Natural killer cell treated with Interleukin-12 subunit alpha and Interleukin-12 subunit beta and Interleukin-15 and Interleukin-18, amount 100 ng/mL, for 72 hours (primary cell): ENCODE data around the gene SATB2. TPM values are rescaled to one million over a fixed set of nuclear protein-coding genes. Genes with fewer than 3 reads are reported as not detected.

Experiments
- ATAC-seq, 2 donors: fragments of 150-1000 bp; cut with Tn5 transposase in 1 of 2; sonication (Bioruptor Pico), chemical (Tn5 transposase) in 1 of 2; 2 replicates each; pipeline ENCODE4 v1.10.0; 2021
- DNase-seq: peaks from one replicate; pipeline ENCODE4 v3.0.0; 2022; ENCODE audit warnings: low spot score
- H3K27ac Mint-ChIP-seq, 2 donors: 1 replicate in 1 of 2; 2 replicates in 1 of 2; pipeline ENCODE4 v1.8.0; 2022; ENCODE audit warnings: mixed read lengths in 2 of 2, mild to moderate bottlenecking in 1 of 2, moderate library complexity in 1 of 2
- H3K27me3 Mint-ChIP-seq, 2 donors: 1 replicate in 1 of 2; 2 replicates in 1 of 2; pipeline ENCODE4 v1.8.0; 2022; ENCODE audit warnings: mixed read lengths in 2 of 2
- H3K36me3 Mint-ChIP-seq: one replicate; pipeline ENCODE4 v1.8.0; 2022; ENCODE audit warnings: mixed read lengths
- H3K4me1 Mint-ChIP-seq, 2 donors: 1 replicate in 1 of 2; 2 replicates in 1 of 2; pipeline ENCODE4 v1.8.0; 2022; ENCODE audit warnings: low read depth in 2 of 2, mixed read lengths in 2 of 2, mild to moderate bottlenecking in 1 of 2
- H3K4me3 Mint-ChIP-seq: one replicate; pipeline ENCODE4 v1.8.0; 2022; ENCODE audit warnings: mixed read lengths
- H3K9me3 Mint-ChIP-seq: 2 replicates; pipeline ENCODE4 v1.8.0; 2022; ENCODE audit warnings: mixed read lengths
- total RNA-seq, 2 donors: library from RNA; stranded (reverse); gene quantifications; one replicate each; pipeline ENCODE4 v1.2.3, GENCODE V29; 2022

Gene SATB2
- total RNA-seq, 2 donors from 2014 or later, result 0.71 to 1.5 TPM

- no peaks in the 10 kb centered on the region for H3K9me3 Mint-ChIP-seq
- H3K36me3 Mint-ChIP-seq, result no peaks in the 10 kb centered on the region
- H3K4me1 Mint-ChIP-seq, result peaks cover 12 to 18% of the 10 kb centered on the region in 2 donors
- no peak for ATAC-seq
- peaks cover 21 to 27% of the 10 kb centered on the region in 2 donors for H3K27me3 Mint-ChIP-seq
- no peak for DNase-seq
- no peak overlapping the region for H3K4me3 Mint-ChIP-seq
- no peak overlapping the region for H3K27ac Mint-ChIP-seq
These were observed 2.6 kb downstream of the SATB2 start for GRCh38 chr2:199455210-199455544.

- Mint-ChIP-seq H3K36me3 (no peaks in the 10 kb centered on the region), H3K4me1 (peaks cover 4 to 9% of the 10 kb centered on the region in 2 donors), H3K27ac (no peak overlapping the region), H3K4me3 (no peak overlapping the region), H3K27me3 (peaks cover 15 to 19% of the 10 kb centered on the region in 2 donors), H3K9me3 (no peaks in the 10 kb centered on the region)
- ATAC-seq, result no peak
- DNase-seq, result no peak
These were observed 4.8 kb downstream of the SATB2 start for GRCh38 chr2:199452991-199453379.

DNA sequence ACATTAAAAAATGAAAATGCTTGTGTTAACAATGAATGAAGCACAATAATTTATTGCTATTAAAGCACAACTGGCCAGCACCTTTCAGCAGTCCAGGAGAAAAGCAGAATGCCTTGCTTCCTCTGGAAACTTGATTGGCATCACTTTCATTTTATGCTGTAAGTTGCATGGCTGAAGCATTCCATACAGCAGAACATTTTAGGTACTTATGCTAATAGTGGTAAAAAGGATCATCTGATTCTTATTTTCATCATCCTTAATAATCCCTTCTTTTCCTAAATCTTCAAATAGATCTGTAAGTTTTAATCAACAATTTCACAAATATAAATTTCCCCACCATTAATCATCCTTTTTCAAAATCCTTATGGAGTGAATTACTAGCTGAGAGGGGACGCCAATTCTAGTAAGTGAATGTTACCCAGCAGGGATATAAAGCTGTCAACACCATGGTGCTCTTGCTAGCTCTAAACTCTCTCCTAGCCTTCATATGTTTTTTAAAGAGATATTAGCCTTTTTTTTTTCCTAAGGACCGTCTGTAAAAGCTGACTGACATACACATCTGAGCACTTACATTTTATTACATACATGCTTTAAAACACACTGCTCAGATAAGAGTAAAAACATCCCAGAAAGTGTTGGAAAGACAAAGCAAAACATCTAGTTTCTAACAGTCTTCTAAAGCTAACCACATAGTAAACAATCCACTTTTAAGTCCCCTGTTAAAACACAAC, 5.3 kb downstream of the SATB2 start:
- Mint-ChIP-seq H3K4me1 (peaks cover 3% of the 10 kb centered on the region in 2 donors), H3K4me3 (no peak overlapping the region), H3K27me3 (peaks cover 15 to 18% of the 10 kb centered on the region in 2 donors), H3K9me3 (no peaks in the 10 kb centered on the region), H3K27ac (no peak overlapping the region), H3K36me3 (no peaks in the 10 kb centered on the region)
- ATAC-seq (no peak), DNase-seq (no peak)

GRCh38 chr2:199449956-199450355, 7.8 kb downstream of the SATB2 start:
- no peaks in the 10 kb centered on the region for H3K4me1 Mint-ChIP-seq
- DNase-seq, result no peak
- H3K27ac Mint-ChIP-seq, result no peak overlapping the region
- no peaks in the 10 kb centered on the region for H3K36me3 Mint-ChIP-seq
- H3K27me3 Mint-ChIP-seq, result peaks cover 13 to 15% of the 10 kb centered on the region in 2 donors
- ATAC-seq, result no peak
- H3K9me3 Mint-ChIP-seq, result no peaks in the 10 kb centered on the region
- H3K4me3 Mint-ChIP-seq, result no peak overlapping the region

DNA sequence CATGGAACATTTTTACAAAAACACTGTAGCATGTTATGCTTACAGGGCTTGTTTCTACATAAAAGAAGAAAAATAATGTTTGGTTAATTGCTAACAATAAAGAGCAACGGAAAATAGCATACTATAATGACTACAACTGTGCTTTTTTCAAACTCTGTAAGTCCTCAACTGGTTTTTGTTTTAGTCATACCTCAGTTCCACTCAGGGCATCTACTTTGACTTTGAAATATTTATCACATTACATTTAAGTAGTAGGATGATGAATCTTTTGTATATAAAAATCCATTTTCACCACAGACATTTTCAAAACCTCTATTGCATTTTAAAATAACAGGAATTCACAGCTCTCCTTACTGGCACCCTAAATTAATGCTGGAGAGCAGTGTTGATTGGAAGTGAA, 8.3 kb downstream of the SATB2 start:
- no peaks in the 10 kb centered on the region for H3K4me1 Mint-ChIP-seq
- H3K9me3 Mint-ChIP-seq, result no peaks in the 10 kb centered on the region
- peaks cover 12 to 14% of the 10 kb centered on the region in 2 donors for H3K27me3 Mint-ChIP-seq

GRCh38 chr2:199446996-199447576, 10.7 kb downstream of the SATB2 start:
- no peaks in the 10 kb centered on the region for H3K9me3 Mint-ChIP-seq
- H3K27ac Mint-ChIP-seq, result no peak overlapping the region
- H3K36me3 Mint-ChIP-seq, result no peaks in the 10 kb centered on the region
- DNase-seq (no peak), ATAC-seq (no peak)
- no peak overlapping the region for H3K4me3 Mint-ChIP-seq
- peaks cover 11 to 20% of the 10 kb centered on the region in 2 donors for H3K27me3 Mint-ChIP-seq
- no peaks in the 10 kb centered on the region for H3K4me1 Mint-ChIP-seq

More for the DNA sequence above, 8.3 kb downstream of the SATB2 start:
- Mint-ChIP-seq H3K4me3 (no peak overlapping the region), H3K27ac (no peak overlapping the region), H3K36me3 (no peaks in the 10 kb centered on the region)
- DNase-seq (no peak), ATAC-seq (no peak)

- no peak for ATAC-seq
- Mint-ChIP-seq H3K27me3 (peaks cover 7 to 20% of the 10 kb centered on the region in 2 donors), H3K36me3 (no peaks in the 10 kb centered on the region), H3K4me3 (no peak overlapping the region), H3K9me3 (no peaks in the 10 kb centered on the region), H3K27ac (no peak overlapping the region), H3K4me1 (no peaks in the 10 kb centered on the region)
- no peak for DNase-seq
These were observed 13.0 kb downstream of the SATB2 start for GRCh38 chr2:199444749-199445148.

- no peaks in the 10 kb centered on the region for H3K36me3 Mint-ChIP-seq
- no peaks in the 10 kb centered on the region for H3K4me1 Mint-ChIP-seq
- H3K4me3 Mint-ChIP-seq, result no peak overlapping the region
- ATAC-seq (no peak), DNase-seq (no peak)
- no peaks in the 10 kb centered on the region for H3K9me3 Mint-ChIP-seq
- H3K27me3 Mint-ChIP-seq, result peaks cover 9 to 20% of the 10 kb centered on the region in 2 donors
- no peak overlapping the region for H3K27ac Mint-ChIP-seq
These were observed 14.1 kb downstream of the SATB2 start for GRCh38 chr2:199443589-199444130.

- no peaks in the 10 kb centered on the region for H3K4me1 Mint-ChIP-seq
- ATAC-seq (no peak), DNase-seq (no peak)
- peaks cover 9 to 20% of the 10 kb centered on the region in 2 donors for H3K27me3 Mint-ChIP-seq
- H3K36me3 Mint-ChIP-seq, result no peaks in the 10 kb centered on the region
- H3K27ac Mint-ChIP-seq, result no peak overlapping the region
- no peak overlapping the region for H3K4me3 Mint-ChIP-seq
- H3K9me3 Mint-ChIP-seq, result no peaks in the 10 kb centered on the region
These were observed 15.6 kb downstream of the SATB2 start for GRCh38 chr2:199442173-199442572.

DNA sequence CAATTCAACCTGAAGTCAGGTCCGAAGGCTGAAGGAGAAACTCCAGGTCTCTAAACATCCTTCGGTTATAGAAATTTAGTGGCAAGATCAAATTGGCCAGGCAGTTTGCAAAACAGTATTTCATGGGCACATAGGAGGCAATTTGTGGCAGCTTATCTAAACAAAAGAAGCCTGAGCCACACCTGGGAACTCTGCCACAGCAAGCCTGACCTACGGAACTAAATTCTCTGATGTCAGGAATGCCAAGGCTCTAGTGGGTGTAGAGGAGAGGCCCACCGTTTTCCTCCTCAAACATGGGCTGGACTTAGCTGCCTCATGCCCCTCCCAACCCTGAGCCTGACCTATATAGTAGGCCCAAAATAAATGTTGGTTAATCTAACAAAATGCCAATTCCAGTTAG, 16.0 kb downstream of the SATB2 start:
- ATAC-seq, result no peak
- DNase-seq, result no peak
- Mint-ChIP-seq H3K4me1 (no peaks in the 10 kb centered on the region), H3K27ac (no peak overlapping the region), H3K27me3 (peaks cover 9 to 22% of the 10 kb centered on the region in 2 donors), H3K4me3 (no peak overlapping the region), H3K9me3 (no peaks in the 10 kb centered on the region), H3K36me3 (no peaks in the 10 kb centered on the region)

DNA sequence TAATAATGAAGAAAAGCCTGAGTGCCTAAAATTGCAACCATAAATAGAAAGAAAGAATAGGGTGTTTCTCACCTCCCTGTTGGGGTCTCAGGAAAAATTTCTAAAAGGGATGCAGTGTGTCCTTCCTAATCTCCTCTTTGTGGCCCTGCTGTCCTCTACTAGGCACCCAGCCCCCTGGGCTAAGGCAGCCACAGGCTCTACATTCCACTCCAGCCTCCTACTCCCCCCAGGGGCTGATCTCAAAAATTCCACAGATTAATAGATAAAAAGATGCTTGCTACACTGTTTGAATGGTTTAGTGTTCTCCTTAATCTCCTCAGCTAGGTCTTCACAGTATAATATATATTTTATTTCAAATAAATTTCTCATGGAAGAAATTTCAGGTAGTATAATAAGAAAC, 17.6 kb downstream of the SATB2 start:
- ATAC-seq (no peak), DNase-seq (no peak)
- H3K36me3 Mint-ChIP-seq, result no peaks in the 10 kb centered on the region
- no peaks in the 10 kb centered on the region for H3K9me3 Mint-ChIP-seq
- H3K4me3 Mint-ChIP-seq, result no peak overlapping the region
- peaks cover 9 to 22% of the 10 kb centered on the region in 2 donors for H3K27me3 Mint-ChIP-seq
- H3K27ac Mint-ChIP-seq, result no peak overlapping the region
- H3K4me1 Mint-ChIP-seq, result no peaks in the 10 kb centered on the region

- Mint-ChIP-seq H3K36me3 (no peaks in the 10 kb centered on the region), H3K4me3 (no peak overlapping the region), H3K4me1 (no peaks in the 10 kb centered on the region), H3K9me3 (no peaks in the 10 kb centered on the region), H3K27ac (no peak overlapping the region), H3K27me3 (peaks cover 9 to 19% of the 10 kb centered on the region in 2 donors)
- DNase-seq (no peak), ATAC-seq (no peak)
These were observed 18.2 kb downstream of the SATB2 start for GRCh38 chr2:199439542-199439941.

DNA sequence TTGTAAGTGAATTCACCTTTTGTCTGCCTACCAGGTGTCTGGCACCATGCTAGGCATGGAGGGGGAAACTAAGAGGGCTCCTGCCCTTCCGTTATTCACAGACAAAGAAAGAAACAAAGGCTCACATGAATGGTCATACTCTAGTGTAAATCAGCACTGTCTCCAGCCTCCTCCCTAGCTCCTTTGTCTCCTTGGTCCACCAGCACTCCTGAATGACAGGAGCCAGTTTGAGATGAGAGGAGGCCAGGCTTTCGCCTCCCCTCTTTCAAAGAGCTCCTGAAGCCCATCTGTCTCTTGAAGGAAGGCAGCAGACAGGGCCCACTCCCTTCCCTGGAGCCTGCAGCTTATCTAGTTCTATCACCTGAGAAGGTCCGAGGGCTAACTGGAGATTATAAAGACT, 18.7 kb downstream of the SATB2 start:
- DNase-seq (no peak), ATAC-seq (no peak)
- no peaks in the 10 kb centered on the region for H3K9me3 Mint-ChIP-seq
- H3K27me3 Mint-ChIP-seq, result peaks cover 7 to 15% of the 10 kb centered on the region in 2 donors
- no peak overlapping the region for H3K4me3 Mint-ChIP-seq
- H3K4me1 Mint-ChIP-seq, result no peaks in the 10 kb centered on the region
- H3K27ac Mint-ChIP-seq, result no peak overlapping the region
- no peaks in the 10 kb centered on the region for H3K36me3 Mint-ChIP-seq

DNA sequence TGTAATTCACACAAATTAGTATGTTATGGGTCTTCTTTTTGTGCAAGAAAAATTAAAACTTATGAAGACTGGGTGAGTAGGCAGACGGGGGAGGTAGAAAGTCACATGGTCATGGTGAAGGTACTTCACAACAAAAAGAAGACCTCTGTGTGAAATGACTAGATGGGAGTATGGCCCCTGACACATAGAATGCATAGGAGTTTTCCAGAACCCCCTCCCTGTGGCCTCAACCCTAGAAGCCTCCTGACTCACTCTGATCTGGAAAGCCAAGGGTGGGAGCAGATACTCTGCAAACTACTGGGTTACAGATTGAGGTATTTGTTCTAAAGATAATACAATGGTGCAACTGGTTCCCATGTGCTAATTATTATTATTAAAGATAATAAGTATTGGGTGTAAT, 23.2 kb downstream of the SATB2 start:
- DNase-seq, result no peak
- Mint-ChIP-seq H3K27ac (no peak overlapping the region), H3K4me3 (no peak overlapping the region), H3K4me1 (no peaks in the 10 kb centered on the region), H3K9me3 (no peaks in the 10 kb centered on the region), H3K27me3 (peaks cover 8% of the 10 kb centered on the region in 2 donors), H3K36me3 (no peaks in the 10 kb centered on the region)
- no peak for ATAC-seq
